WERI-Rb-1 (cell line): ENCODE data around the gene ZNRF1.

Experiments
- DNase-seq: peaks from one replicate; pipeline ENCODE4 v3.0.0-alpha.2; 2020
- H3K27ac ChIP-seq: fragments of 250-450 bp; sonication (Bioruptor Pico); 2 replicates; pipeline ENCODE4 v1.5.1; 2020; ENCODE audit warnings: mild to moderate bottlenecking, moderate library complexity
- H3K27me3 ChIP-seq: fragments of 250-450 bp; sonication (Bioruptor Pico); 2 replicates; pipeline ENCODE4 v1.5.1; 2021; ENCODE audit warnings: mild to moderate bottlenecking, low read depth, moderate library complexity; ENCODE audit not compliant: insufficient read depth, severe bottlenecking
- H3K36me3 ChIP-seq: fragments of 250-450 bp; sonication (Bioruptor Pico); 2 replicates; pipeline ENCODE4 v1.5.1; 2020; ENCODE audit warnings: mild to moderate bottlenecking, moderate library complexity
- H3K4me3 ChIP-seq: 2 replicates; pipeline ENCODE4 v1.5.1; 2011; ENCODE audit warnings: low read depth, mild to moderate bottlenecking, control low read depth, low read length
- H3K9me3 ChIP-seq: fragments of 250-450 bp; sonication (Bioruptor Pico); 2 replicates; pipeline ENCODE4 v1.5.1; 2021; ENCODE audit warnings: mild to moderate bottlenecking, moderate library complexity; ENCODE audit not compliant: severe bottlenecking
- CTCF ChIP-seq: IDR thresholded peaks from 2 replicates; pipeline ENCODE4 v1.5.1; 2011; ENCODE audit warnings: low read depth, mild to moderate bottlenecking, control low read depth, inconsistent platforms, low read length

ZNRF1 gene

DNA sequence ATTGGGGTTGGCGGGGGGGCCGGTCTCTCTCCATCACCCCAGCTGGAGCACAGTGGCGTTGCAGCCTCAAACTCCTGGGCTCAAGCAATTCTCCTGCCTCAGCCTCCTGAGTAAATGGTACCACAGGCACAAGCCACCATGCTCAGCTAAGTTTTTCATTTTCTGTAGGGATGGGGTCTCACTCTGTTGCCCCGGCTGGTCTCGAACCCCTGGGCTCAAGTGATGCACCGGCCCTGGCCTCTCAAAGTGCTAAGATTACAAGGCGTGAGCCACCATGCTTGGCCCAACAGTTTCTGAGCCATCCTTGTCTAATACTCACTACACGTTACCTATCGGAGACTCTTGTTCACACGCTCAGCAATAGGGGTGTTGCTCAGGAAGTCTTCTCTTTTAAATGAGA lies 25.5 kb upstream of the ZNRF1 start:
- H3K9me3 ChIP-seq: no peaks in the 10 kb centered on the region
- H3K4me3 ChIP-seq: no peak overlapping the region
- no peaks in the 10 kb centered on the region for H3K36me3 ChIP-seq
- no peaks in the 10 kb centered on the region for H3K27me3 ChIP-seq
- no peak for DNase-seq
- no peak overlapping the region for H3K27ac ChIP-seq
- TF ChIP-seq CTCF: no peak

- Histone ChIP-seq H3K27ac (no peak overlapping the region), H3K9me3 (no peaks in the 10 kb centered on the region), H3K36me3 (no peaks in the 10 kb centered on the region), H3K27me3 (no peaks in the 10 kb centered on the region), H3K4me3 (no peak overlapping the region)
- no peak for TF ChIP-seq CTCF
- DNase-seq: no peak
Measured at GRCh38 chr16:74975591-74975990, 23.2 kb upstream of the ZNRF1 start.

- TF ChIP-seq CTCF: no peak
- H3K36me3 ChIP-seq: peaks cover 5% of the 10 kb centered on the region; the same call in 1 of the 2 replicates
- no peak overlapping the region for H3K4me3 ChIP-seq
- no peak overlapping the region for H3K27ac ChIP-seq
- DNase-seq: no peak
- H3K27me3 ChIP-seq: no peaks in the 10 kb centered on the region
- H3K9me3 ChIP-seq: no peaks in the 10 kb centered on the region
Measured at GRCh38 chr16:74982256-74982655, 16.6 kb upstream of the ZNRF1 start.

DNA sequence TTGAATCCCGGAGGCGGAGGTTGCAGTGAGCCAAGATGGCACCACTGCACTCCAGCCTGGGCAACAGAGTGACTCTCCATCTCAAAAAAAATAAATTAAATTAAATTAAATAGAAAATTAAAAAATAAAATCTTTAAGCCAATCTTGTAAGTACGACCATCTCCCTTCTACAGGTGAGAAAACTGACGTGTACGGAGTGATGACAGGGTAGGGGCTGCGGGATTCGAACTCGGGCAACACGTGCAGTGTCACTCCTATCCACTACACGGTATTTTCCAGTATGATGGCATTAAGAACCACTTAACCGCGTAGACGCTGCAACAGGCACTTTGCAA lies 14.7 kb upstream of the ZNRF1 start:
- H3K4me3 ChIP-seq: peak overlapping the region; percentile 99
- no peaks in the 10 kb centered on the region for H3K27me3 ChIP-seq
- no peak overlapping the region for H3K27ac ChIP-seq
- no peaks in the 10 kb centered on the region for H3K9me3 ChIP-seq
- DNase-seq: no peak
- peaks cover 5% of the 10 kb centered on the region; the same call in 1 of the 2 replicates for H3K36me3 ChIP-seq
- TF ChIP-seq CTCF: no peak

- peak within 1 kb of the TSS; percentile 74 for H3K27ac ChIP-seq
- peak; percentile 99 for DNase-seq
- peaks cover 5% of the 10 kb centered on the region; the same call in 1 of the 2 replicates for H3K36me3 ChIP-seq
- no peak for TF ChIP-seq CTCF
- peak within 1 kb of the TSS; percentile 99 for H3K4me3 ChIP-seq
- no peaks in the 10 kb centered on the region for H3K9me3 ChIP-seq
- no peaks in the 10 kb centered on the region for H3K27me3 ChIP-seq
Measured at GRCh38 chr16:74984529-74985296, 14.1 kb upstream of the ZNRF1 start, which contains the start of gene WDR59. Gene WDR59, minus strand, starts transcription at chr16:74985123. Its CDS starts 106 bp downstream, at chr16:74985017.
